Stomach (tissue), 9 donors: ENCODE measurements around the gene PRR5L. TPM values are rescaled to one million over a fixed set of nuclear protein-coding genes. Genes with fewer than 3 reads are reported as not detected.
"Not testable (repeated sequence)": the region's sequence is repeated elsewhere in the genome, so short reads cannot be mapped to it uniquely, and the experiment has no call there.

Experiments used
- DNase-seq, 2 donors: peaks; one replicate each; pipeline versions ENCODE4 v3.0.0 to v3.0.0-alpha.2; 2013 to 2019
- H3K27ac ChIP-seq, 5 donors: fragments of 200-600 bp in 4 of 5; sonication (generic) in 4 of 5; one replicate each; pipeline ENCODE4 v1.5.1; 2013 to 2019; ENCODE audit warnings: mild to moderate bottlenecking in 1 of 5, moderate library complexity in 1 of 5
- H3K27me3 ChIP-seq, 3 donors: fragments of 200-600 bp; sonication (generic); one replicate each; pipeline ENCODE4 v1.5.1; 2017 to 2019; ENCODE audit warnings: mixed run types in 1 of 3
- H3K36me3 ChIP-seq, 4 donors: fragments of 200-600 bp; sonication (generic); 1 replicate in 3 of 4; 2 replicates in 1 of 4; pipeline ENCODE4 v1.5.1; 2016 to 2019
- H3K4me1 ChIP-seq, 4 donors: fragments of 200-600 bp; sonication (generic); one replicate each; pipeline ENCODE4 v1.5.1; 2016 to 2019
- H3K4me3 ChIP-seq, 4 donors: fragments of 200-600 bp; sonication (generic) in 3 of 4; one replicate each; pipeline ENCODE4 v1.5.1; 2016 to 2019; ENCODE audit warnings: mild to moderate bottlenecking in 1 of 4
- H3K9me3 ChIP-seq, 4 donors: fragments of 200-600 bp; sonication (generic); one replicate each; pipeline ENCODE4 v1.5.1; 2016 to 2019
- CTCF ChIP-seq, 7 experiments: fragments of 450-650 bp in 4 of 7; fragments of 200-600 bp in 3 of 7; sonication (generic) in 3 of 7; IDR thresholded peaks; one replicate each; pipeline ENCODE4 v1.5.1; 2016 to 2019; ENCODE audit warnings: antibody characterized with exemption in 7 of 7, control low read depth in 2 of 7, mild to moderate bottlenecking in 1 of 7
- EP300 ChIP-seq: sonication (generic); formaldehyde crosslinking; IDR thresholded peaks from one replicate; pipeline ENCODE4 v1.6.1; 2017; ENCODE audit warnings: antibody characterized with exemption
- POLR2A ChIP-seq, 4 donors: fragments of 450-650 bp; IDR thresholded peaks; one replicate each; pipeline ENCODE4 v1.6.1; 2016; ENCODE audit warnings: antibody characterized with exemption in 4 of 4, control low read depth in 2 of 4, mild to moderate bottlenecking in 1 of 4, moderate library complexity in 1 of 4
- POLR2AphosphoS5 ChIP-seq, 3 donors: sonication (generic); formaldehyde crosslinking; IDR thresholded peaks; one replicate each; pipeline ENCODE4 v1.6.1; 2016; ENCODE audit warnings: antibody characterized with exemption in 3 of 3
- WGBS, 5 donors: extraction: QIAGEN DNeasy Blood & Tissue Kit in 3 of 5; methylation state at CpG; one replicate each; pipeline versions ENCODE4 v1.1.5 to v1.1.7; 2013 to 2018; 5-methylcytosine and 5-hydroxymethylcytosine counted together
- intact Hi-C: fragments of 100-400 bp; cut with DNase I; formaldehyde crosslinking; loops from one replicate; pipeline ENCODE4 v1.15.1; 2023; ENCODE audit warnings: low total_unique reads
- polyA plus RNA-seq, 3 donors: library from polyadenylated mRNA; stranded (reverse); fragments of 200-250 nt; gene quantifications; one replicate each; pipeline ENCODE4 v1.2.3, GENCODE V29; 2013
- total RNA-seq, 5 donors: library from RNA; depleted of rRNA; stranded (reverse); fragments of >200 nt; gene quantifications; one replicate each; pipeline versions ENCODE4 v1.1.0 to v1.2.3, GENCODE V29; 2014 to 2016
- donor health status: healthy with polysubstance abuse.
- donor health status: Bipolar disorder and iron deficiency.
- donor health status: healthy.

PRR5L gene
- total and polyA plus RNA-seq, 8 donors, result 1.4 to 274 (median 2.4) TPM; not detected in 1

- WGBS, 5 donors, result 62 to 73% (median 70%) methylated on average over 3 of the region's 3 CpGs
- H3K9me3 ChIP-seq, result no peaks in the 10 kb centered on the region
- no peaks in the 10 kb centered on the region for H3K4me1 ChIP-seq
- H3K27ac ChIP-seq, result no peak overlapping the region
- H3K36me3 ChIP-seq, result no peaks in the 10 kb centered on the region
- DNase-seq, result no peak
- H3K4me3 ChIP-seq, result no peak overlapping the region
- TF ChIP-seq EP300 (no peak), CTCF (IDR thresholded peaks at IDR 0.05) (no peak)
- H3K27me3 ChIP-seq, result no peaks in the 10 kb centered on the region
- intact Hi-C loops, result no loop called here
Measured at GRCh38 chr11:36316049-36316448, 20.0 kb downstream of the PRR5L start.

DNA sequence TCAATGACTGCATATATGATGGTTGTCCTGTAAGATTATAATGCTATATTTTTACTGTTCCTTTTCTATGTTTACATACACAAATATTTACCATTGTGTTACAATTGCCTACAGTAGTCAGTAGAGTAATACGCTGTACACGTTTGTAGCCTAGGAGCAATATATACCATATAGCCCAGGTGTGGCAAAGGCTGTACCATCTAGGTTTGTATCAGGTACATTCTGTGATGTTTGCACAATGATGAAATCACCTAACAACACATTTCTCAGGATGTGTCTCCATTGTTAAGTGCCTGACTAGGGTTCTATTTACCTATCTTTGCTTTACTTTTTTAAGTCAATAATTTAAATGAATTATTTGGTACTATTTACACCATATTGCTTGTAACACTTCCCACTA is 21.9 kb downstream of the PRR5L start:
- H3K4me1 ChIP-seq, result no peaks in the 10 kb centered on the region
- intact Hi-C loops, result no loop called here
- no peaks in the 10 kb centered on the region for H3K9me3 ChIP-seq
- WGBS, 5 donors, result 10 to 40% (median 22%) methylated on average over 2 of the region's 2 CpGs
- no peak overlapping the region for H3K4me3 ChIP-seq
- DNase-seq, result no peak
- TF ChIP-seq CTCF (IDR thresholded peaks at IDR 0.05) (no peak), POLR2AphosphoS5 (IDR thresholded peaks at IDR 0.05) (no peak), POLR2A (IDR thresholded peaks at IDR 0.05) (no peak), EP300 (no peak)
- H3K36me3 ChIP-seq, result no peaks in the 10 kb centered on the region
- H3K27me3 ChIP-seq, result no peaks in the 10 kb centered on the region
- H3K27ac ChIP-seq, result no peak overlapping the region

GRCh38 chr11:36324956-36325355 is 28.9 kb downstream of the PRR5L start:
- H3K27ac ChIP-seq, DNase-seq, H3K27me3 ChIP-seq, H3K4me3 ChIP-seq, H3K36me3 ChIP-seq, intact Hi-C loops, H3K4me1 ChIP-seq, H3K9me3 ChIP-seq: not testable (repeated sequence)
- 92 to 96% (median 93%) methylated on average over 15 of the region's 15 CpGs for WGBS, 5 donors

DNA sequence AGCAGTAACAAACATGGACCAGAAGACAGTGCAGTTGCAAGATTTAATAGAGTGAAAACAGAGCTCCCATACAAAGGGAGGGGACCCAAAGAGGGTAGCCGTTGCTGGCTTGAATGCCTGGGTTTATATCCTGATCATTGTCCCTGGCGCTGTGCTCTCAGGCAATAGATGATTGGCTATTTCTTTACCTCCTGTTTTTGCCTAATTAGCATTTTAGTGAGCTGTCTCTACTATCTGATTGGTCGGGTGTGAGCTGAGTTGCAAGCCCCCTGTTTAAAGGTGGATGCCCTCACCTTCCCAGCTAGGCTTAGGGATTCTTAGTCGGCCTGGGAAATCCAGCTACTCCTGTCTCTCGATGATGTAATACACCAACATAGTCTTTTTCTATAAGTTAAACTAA is 29.3 kb downstream of the PRR5L start:
- H3K36me3 ChIP-seq, intact Hi-C loops, H3K27ac ChIP-seq, H3K9me3 ChIP-seq, H3K4me1 ChIP-seq, H3K27me3 ChIP-seq, DNase-seq, H3K4me3 ChIP-seq: not testable (repeated sequence)
- WGBS, 5 donors, result 88 to 96% (median 89%) methylated on average over 5 of the region's 5 CpGs

DNA sequence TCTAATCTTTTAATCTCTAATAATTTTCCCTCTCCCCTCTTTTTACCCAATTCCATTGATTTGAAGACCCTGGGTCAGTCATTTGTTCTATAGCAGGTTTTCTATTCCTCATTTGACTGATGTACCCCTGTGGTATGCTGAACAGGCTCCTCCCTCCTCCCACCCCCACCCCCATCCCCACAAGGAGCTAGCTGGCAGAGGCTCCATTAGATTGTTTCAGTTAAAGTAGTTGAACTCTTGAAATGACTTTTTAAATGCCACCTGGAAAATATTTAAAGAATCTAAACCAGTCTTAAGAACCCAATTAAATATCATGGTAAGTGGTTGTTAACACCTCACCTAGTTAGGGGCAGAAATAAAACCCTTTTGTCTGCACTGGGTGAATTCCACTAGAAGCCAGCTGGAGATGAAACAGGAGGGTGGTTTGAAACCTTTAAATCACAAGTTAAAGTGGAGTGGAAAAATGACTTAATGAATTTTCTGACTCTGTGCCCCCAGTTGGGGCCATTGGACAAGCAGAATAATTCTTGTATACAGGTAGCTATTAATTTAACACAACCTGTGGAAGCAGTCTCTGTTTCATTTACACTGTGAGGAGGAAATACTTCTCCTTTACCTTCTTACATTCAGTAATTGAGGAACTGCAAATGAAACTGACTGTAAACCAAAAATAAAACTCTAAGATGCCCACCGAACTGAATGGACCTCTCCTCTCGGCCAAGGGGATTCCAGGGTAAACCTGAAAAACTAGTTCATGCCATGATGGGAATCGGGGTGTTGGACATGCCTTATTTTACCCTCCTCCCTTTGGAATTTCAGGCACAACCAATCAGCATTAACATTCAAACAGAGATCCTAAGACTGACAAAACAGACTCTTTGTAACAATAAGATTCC is 30.7 kb downstream of the PRR5L start:
- intact Hi-C loops, result no loop called here
- H3K27ac ChIP-seq, result no peak overlapping the region
- no peaks in the 10 kb centered on the region for H3K4me1 ChIP-seq
- 49 to 61% (median 51%) methylated on average over 3 of the region's 3 CpGs for WGBS, 5 donors
- no peaks in the 10 kb centered on the region for H3K9me3 ChIP-seq
- no peaks in the 10 kb centered on the region for H3K36me3 ChIP-seq
- no peak for TF ChIP-seq POLR2AphosphoS5 (IDR thresholded peaks at IDR 0.05)
- no peak for TF ChIP-seq CTCF (IDR thresholded peaks at IDR 0.05)
- TF ChIP-seq POLR2A (IDR thresholded peaks at IDR 0.05), result no peak
- no peak for TF ChIP-seq EP300
- no peaks in the 10 kb centered on the region for H3K27me3 ChIP-seq
- DNase-seq, result no peak
- H3K4me3 ChIP-seq, result no peak overlapping the region
